ENCODE results near the gene LDLR.
"Not testable (repeated sequence)": the region's sequence is repeated elsewhere in the genome, so short reads cannot be mapped to it uniquely, and the experiment has no call there.

Gene LDLR

DNA sequence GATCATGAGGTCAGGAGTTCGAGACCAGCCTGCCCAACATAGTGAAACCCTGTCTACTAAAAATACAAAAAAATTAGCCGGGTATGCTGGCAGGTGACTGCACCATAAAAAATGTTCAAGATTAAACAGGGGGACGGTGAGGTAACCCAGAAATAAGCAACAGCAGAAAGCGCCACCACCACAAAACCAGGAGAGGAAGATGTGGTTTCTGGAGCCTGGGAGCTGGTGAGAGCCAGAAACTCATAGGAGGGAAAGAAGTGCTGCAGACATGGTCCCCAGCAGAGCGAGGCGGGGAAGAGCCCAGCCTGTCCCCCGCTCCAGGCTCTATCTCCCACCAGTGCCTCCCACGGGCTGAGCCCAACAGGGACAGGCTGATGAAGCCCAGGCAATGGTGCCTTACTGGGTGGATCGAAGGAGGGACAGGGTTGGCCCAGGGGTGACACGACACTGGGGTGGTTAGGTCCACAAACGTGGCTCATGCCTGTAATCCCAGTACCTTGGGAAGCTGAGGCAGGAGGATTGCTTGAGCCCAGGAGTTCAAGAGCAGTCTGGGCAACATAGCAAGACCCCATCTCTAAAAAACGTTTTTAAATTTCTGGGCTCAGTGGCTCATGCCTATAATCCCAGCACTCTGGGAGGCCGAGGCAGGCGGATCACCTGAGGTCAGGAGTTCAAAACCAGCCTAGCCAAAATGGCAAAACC, 47.3 kb downstream of the LDLR start:
- Histone ChIP-seq H3K4me1 (ENCODE audit: insufficient read depth, low read length) (peaks cover 3% of the 10 kb centered on the region; the same call in 1 of the 2 replicates), H3K36me3 (ENCODE audit: insufficient read depth, low read depth, low read length) (peaks cover 16% of the 10 kb centered on the region), H3K9me3 (ENCODE audit: insufficient read depth, low read depth, low read length) (no peaks in the 10 kb centered on the region), H3K4me3 (ENCODE audit: low read length) (no peak overlapping the region), H3K27me3 (ENCODE audit: insufficient read depth, low read length) (no peaks in the 10 kb centered on the region), H3K9ac (ENCODE audit: low read depth, low read length) (no peak overlapping the region), H3K27ac (ENCODE audit: low read length) (no peak overlapping the region)

DNA sequence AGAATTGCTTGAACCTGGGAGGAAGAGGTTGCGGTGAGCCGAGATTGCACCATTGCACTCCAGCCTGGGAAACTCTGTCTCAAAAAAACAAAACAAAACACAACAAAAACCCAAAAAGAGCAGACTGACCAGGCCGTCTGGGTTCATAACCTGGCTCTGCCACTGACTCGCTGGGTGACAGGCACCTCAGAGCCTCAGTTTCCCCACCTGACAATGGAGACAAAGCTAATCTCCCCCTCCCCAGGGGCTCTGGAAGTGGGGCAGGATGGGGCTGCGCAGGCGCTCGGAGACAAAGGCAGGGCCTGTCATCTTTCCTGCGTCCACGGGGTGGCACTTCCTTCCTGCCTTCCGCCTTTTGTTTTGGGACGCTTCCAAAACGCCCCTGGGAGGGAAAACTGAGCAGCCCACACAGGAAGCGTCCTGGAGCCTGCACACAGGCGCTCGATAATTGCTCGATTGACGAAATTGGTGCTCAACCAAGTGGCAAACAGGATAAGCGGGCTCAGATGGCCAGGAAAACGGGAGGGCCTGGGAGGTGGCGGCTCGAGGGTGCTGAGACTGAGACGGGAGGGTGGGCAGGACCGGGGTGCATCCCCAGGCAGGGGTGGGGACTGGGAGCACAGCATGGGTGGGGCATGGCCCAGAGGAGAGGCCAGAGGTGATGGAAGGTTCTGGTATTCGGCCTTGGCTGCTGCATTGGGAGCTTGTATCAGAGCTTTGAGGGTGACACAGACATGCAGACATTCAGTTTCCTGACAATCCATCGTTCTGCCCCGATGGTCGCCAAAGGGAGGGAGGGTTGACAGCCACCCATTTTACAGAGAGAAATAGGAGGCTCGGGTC, 48.5 kb downstream of the LDLR start:
- Histone ChIP-seq H3K4me1 (ENCODE audit: insufficient read depth, low read length) (peaks cover 7% of the 10 kb centered on the region; the same call in 1 of the 2 replicates), H3K27me3 (ENCODE audit: insufficient read depth, low read length) (no peaks in the 10 kb centered on the region), H3K9me3 (ENCODE audit: insufficient read depth, low read depth, low read length) (no peaks in the 10 kb centered on the region), H3K27ac (ENCODE audit: low read length) (no peak overlapping the region), H3K9ac (ENCODE audit: low read depth, low read length) (peak overlapping the region; percentile 75), H3K36me3 (ENCODE audit: insufficient read depth, low read depth, low read length) (peaks cover 5% of the 10 kb centered on the region; the same call in 1 of the 2 replicates), H3K4me3 (ENCODE audit: low read length) (peak overlapping the region; percentile 64)

DNA sequence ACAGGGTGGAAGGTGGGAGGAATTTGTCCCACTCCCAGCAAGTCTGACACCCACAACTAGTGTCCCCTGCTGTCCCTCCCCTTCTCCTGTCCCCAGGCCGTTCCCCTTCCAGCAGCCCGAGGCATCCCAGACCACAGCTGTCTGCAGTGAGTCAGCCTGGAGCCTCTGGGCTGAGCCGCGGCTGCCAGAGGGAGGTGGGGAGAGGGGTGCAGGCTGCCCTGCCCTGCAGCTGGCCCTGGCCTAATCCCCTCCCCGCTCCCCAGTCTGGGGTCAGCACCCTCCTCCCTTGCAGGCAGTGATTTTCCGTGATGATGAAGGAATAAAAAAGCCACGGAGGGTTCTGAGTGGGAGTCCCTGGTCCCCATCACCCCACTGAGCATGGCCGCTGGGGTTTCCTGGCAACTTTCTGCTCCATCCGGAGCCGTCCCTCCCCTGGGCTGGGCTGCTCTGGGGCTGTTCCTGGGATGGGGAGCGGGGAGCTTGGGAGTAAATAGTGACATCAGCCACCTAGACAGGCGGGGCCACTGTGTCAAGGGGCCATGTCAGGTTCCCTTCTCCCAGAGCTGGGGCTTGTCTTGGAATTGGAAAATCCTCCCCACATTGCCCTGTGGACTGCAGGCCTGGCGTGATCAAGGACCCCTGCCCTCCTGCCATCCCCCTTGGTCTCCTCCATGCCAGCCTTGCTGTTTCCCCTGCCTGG, 49.5 kb downstream of the LDLR start:
- no peaks in the 10 kb centered on the region for H3K36me3 ChIP-seq (ENCODE audit: insufficient read depth, low read depth, low read length)
- H3K9me3 ChIP-seq (ENCODE audit: insufficient read depth, low read depth, low read length), result no peaks in the 10 kb centered on the region
- no peak overlapping the region for H3K9ac ChIP-seq (ENCODE audit: low read depth, low read length)
- H3K27me3 ChIP-seq (ENCODE audit: insufficient read depth, low read length), result no peaks in the 10 kb centered on the region
- peak overlapping the region; percentile 50; the same call in 1 of the 2 replicates for H3K4me3 ChIP-seq (ENCODE audit: low read length)
- no peak overlapping the region for H3K27ac ChIP-seq (ENCODE audit: low read length)
- H3K4me1 ChIP-seq (ENCODE audit: insufficient read depth, low read length), result peaks cover 11% of the 10 kb centered on the region; the same call in 1 of the 2 replicates

DNA sequence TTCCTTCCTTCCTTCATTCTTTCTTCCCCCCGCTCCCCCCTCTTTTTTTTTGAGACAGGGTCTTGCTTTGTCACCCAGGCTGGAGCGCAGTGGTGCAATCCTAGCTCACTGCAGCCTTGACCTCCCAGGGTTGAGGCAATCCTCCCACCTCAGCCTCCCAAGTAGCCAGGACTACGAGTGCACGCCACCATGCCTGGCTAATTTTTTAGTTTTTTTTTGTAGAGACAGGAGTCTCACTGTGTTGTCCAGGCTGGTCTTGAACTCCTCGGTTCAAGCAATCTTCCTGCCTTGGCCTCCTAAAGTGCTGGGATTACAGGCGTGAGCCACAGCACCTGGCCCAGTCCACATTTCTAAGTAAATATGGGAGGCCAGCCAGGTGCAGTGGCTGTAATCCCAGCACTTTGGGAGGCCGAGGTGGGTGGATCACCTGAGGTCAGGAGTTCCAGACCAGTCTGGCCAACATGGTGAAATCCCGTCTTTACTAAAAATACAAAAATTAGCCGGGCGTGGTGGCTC, 50.8 kb downstream of the LDLR start:
- H3K27ac ChIP-seq (ENCODE audit: low read length), result not testable (repeated sequence)
- H3K4me1 ChIP-seq (ENCODE audit: insufficient read depth, low read length), result peaks cover 11% of the 10 kb centered on the region; the same call in 1 of the 2 replicates

DNA sequence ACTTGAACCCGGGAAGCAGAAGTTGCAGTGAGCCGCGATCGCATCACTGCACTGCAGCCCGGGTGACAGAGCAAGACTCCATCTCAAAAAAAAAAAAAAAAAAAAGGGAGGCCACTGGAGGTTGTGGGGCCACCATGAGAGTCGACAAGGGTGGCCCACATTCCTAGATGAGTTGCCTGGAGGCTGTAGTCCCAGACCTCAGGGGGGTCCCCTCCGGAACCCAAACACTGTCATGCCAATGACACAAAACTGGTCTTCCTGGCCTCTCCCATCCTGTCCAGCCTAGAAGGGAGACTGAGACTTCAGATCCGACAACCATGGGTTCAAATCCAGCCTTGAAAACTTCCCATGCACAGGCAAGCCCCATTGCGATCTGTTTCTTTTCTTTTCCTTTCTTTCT, 51.6 kb downstream of the LDLR start:
- Histone ChIP-seq H3K9me3 (ENCODE audit: insufficient read depth, low read depth, low read length) (no peaks in the 10 kb centered on the region), H3K27me3 (ENCODE audit: insufficient read depth, low read length) (no peaks in the 10 kb centered on the region), H3K36me3 (ENCODE audit: insufficient read depth, low read depth, low read length) (peaks cover 10% of the 10 kb centered on the region), H3K27ac (ENCODE audit: low read length) (no peak overlapping the region), H3K4me1 (ENCODE audit: insufficient read depth, low read length) (peaks cover 11% of the 10 kb centered on the region; the same call in 1 of the 2 replicates), H3K9ac (ENCODE audit: low read depth, low read length) (no peak overlapping the region), H3K4me3 (ENCODE audit: low read length) (no peak overlapping the region)

More for the DNA sequence above, 50.8 kb downstream of the LDLR start:
- H3K9me3 ChIP-seq (ENCODE audit: insufficient read depth, low read depth, low read length); H3K27me3 ChIP-seq (ENCODE audit: insufficient read depth, low read length); H3K36me3 ChIP-seq (ENCODE audit: insufficient read depth, low read depth, low read length); H3K4me3 ChIP-seq (ENCODE audit: low read length); H3K9ac ChIP-seq (ENCODE audit: low read depth, low read length): not testable (repeated sequence)

DNA sequence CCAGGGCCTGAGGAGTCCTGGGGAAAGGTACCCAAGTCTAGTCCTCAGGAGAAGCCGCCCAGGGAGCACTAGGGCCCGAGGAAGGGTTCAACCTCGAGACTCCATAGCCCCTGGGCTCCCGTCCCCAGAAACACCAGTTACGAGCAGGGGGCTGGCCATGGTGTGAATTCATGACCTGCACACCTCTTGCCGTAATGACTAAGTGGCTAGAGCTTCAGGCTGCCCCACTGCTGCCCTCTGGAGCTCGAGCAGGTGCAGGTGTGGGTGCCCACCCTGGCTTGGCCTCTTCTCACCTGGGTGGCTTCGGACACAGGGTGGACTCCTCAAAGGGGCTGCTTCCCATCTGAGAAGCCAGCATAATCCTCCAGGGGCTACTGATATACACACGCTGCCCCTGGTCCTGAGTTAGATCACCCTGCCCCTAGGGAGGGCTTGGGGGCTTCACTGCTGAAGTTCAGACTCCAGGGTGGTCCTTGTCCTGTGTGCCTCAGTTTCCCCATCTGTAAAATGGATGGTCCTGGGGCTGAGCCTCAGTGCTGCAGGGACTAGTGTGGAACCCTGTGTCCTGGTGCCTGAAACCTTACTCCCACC, 52.8 kb downstream of the LDLR start:
- H3K9ac ChIP-seq (ENCODE audit: low read depth, low read length), result no peak overlapping the region
- peaks cover 11% of the 10 kb centered on the region; the same call in 1 of the 2 replicates for H3K4me1 ChIP-seq (ENCODE audit: insufficient read depth, low read length)

DNA sequence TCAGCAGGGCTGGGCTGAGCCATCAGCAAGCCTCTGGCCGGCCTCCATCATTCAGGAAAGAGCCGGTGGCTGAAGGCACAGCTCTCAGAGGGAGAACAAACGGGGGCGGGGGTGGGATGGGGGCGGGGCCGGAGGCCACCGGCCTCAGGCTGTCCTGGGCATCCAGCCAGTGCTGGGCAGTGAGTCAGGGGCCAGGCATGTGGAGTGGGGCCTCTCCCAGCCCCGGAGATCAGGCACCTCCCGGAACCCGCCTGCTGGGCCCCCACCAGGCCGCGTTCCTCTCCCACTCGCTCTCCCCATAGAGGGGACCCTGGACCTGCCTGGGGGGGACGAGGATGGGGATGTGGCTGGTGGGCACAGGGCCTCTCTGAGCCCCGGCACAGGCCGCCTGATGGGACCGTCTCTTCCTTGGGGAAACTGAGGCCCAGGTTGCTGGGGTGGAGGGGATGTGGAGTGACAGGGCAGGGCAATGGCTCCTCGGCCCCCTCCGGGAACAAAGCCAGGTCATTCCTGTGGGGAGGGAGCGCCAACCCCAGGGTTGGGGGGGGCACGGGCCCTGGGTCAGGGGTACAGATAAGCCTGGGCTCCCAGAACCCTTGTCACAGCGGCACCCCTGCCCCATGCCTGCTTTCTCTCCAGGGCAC, 53.4 kb downstream of the LDLR start:
- Histone ChIP-seq H3K4me1 (ENCODE audit: insufficient read depth, low read length) (peaks cover 11% of the 10 kb centered on the region; the same call in 1 of the 2 replicates), H3K27ac (ENCODE audit: low read length) (peak overlapping the region; percentile 10), H3K27me3 (ENCODE audit: insufficient read depth, low read length) (no peaks in the 10 kb centered on the region), H3K36me3 (ENCODE audit: insufficient read depth, low read depth, low read length) (peaks cover 24% of the 10 kb centered on the region), H3K9ac (ENCODE audit: low read depth, low read length) (peak overlapping the region; percentile 60; the same call in 1 of the 2 replicates), H3K4me3 (ENCODE audit: low read length) (no peak overlapping the region), H3K9me3 (ENCODE audit: insufficient read depth, low read depth, low read length) (no peaks in the 10 kb centered on the region)

More for the DNA sequence above, 52.8 kb downstream of the LDLR start:
- H3K36me3 ChIP-seq (ENCODE audit: insufficient read depth, low read depth, low read length), result peaks cover 18% of the 10 kb centered on the region
- H3K27me3 ChIP-seq (ENCODE audit: insufficient read depth, low read length), result no peaks in the 10 kb centered on the region
- no peak overlapping the region for H3K27ac ChIP-seq (ENCODE audit: low read length)
- H3K4me3 ChIP-seq (ENCODE audit: low read length), result no peak overlapping the region
- no peaks in the 10 kb centered on the region for H3K9me3 ChIP-seq (ENCODE audit: insufficient read depth, low read depth, low read length)

DNA sequence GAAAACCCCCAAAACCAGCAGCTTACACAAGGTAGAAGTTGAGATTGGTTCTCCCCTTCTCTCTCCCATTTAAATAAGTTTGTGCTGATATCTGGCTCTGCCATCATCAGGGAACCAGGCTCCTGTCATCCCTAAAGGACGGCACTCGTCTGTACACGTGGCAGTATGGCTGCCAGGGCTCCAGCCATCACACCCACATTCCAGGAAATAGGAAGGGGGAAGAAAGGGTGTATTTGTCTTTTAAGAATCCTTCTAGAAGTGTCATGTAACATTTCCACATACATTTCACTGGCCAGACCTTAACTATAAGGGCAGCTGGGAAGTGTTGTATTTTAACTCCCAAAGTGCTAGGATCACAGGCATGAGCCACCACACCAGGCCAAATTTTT, 56.3 kb downstream of the LDLR start:
- Histone ChIP-seq H3K27me3 (ENCODE audit: insufficient read depth, low read length) (no peaks in the 10 kb centered on the region), H3K27ac (ENCODE audit: low read length) (no peak overlapping the region), H3K36me3 (ENCODE audit: insufficient read depth, low read depth, low read length) (peaks cover 36% of the 10 kb centered on the region), H3K4me1 (ENCODE audit: insufficient read depth, low read length) (peaks cover 8% of the 10 kb centered on the region; the same call in 1 of the 2 replicates), H3K9ac (ENCODE audit: low read depth, low read length) (no peak overlapping the region), H3K9me3 (ENCODE audit: insufficient read depth, low read depth, low read length) (no peaks in the 10 kb centered on the region), H3K4me3 (ENCODE audit: low read length) (no peak overlapping the region)

DNA sequence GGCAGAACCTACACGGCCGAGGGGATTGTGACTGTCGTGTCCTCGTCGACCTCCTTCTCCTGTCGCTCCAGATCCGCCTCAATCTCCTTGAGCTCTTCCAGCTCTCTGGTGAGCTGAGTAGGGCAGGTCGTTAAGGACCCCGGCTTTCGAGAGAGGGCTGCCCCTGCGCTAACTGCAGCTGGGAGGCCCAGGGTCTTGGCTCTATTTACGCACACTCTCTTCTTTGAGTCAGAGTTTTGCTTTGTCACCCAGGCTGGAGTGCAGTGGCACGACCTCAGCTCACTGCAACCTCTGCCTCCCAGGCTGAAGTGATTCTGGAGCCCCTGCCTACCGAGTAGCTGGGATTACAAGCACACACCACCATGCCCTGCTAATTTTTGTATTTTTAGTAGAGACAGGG, 58.7 kb downstream of the LDLR start:
- H3K27me3 ChIP-seq (ENCODE audit: insufficient read depth, low read length), result no peaks in the 10 kb centered on the region

DNA sequence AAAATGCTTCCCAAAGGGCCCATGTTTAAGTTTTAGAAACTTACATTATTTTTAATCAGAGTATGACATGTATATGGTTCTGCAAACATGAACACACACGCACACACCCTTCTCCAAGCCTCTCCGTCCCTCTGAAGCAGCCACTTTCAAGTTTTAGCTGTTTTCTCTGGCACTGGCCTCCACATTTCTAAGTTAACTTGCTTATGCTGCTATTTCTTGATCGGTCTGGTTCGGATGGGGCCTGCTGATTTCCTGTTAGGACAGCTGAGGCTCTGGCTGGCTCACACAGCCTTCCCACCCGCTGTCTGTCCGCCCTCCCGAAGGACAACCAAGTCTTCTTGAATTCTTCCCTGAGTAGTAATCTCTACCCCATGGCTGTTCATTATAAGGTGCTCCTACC, 61.9 kb downstream of the LDLR start:
- H3K27ac ChIP-seq (ENCODE audit: low read length), result no peak overlapping the region
- H3K36me3 ChIP-seq (ENCODE audit: insufficient read depth, low read depth, low read length), result peaks cover 32% of the 10 kb centered on the region
- H3K9ac ChIP-seq (ENCODE audit: low read depth, low read length), result no peak overlapping the region
- no peaks in the 10 kb centered on the region for H3K9me3 ChIP-seq (ENCODE audit: insufficient read depth, low read depth, low read length)
- H3K4me1 ChIP-seq (ENCODE audit: insufficient read depth, low read length), result peaks cover 2% of the 10 kb centered on the region; the same call in 1 of the 2 replicates
- no peak overlapping the region for H3K4me3 ChIP-seq (ENCODE audit: low read length)
- no peaks in the 10 kb centered on the region for H3K27me3 ChIP-seq (ENCODE audit: insufficient read depth, low read length)

More for the DNA sequence above, 58.7 kb downstream of the LDLR start:
- Histone ChIP-seq H3K36me3 (ENCODE audit: insufficient read depth, low read depth, low read length) (peaks cover 45% of the 10 kb centered on the region), H3K4me1 (ENCODE audit: insufficient read depth, low read length) (peaks cover 2% of the 10 kb centered on the region; the same call in 1 of the 2 replicates), H3K9ac (ENCODE audit: low read depth, low read length) (no peak overlapping the region), H3K4me3 (ENCODE audit: low read length) (no peak overlapping the region), H3K9me3 (ENCODE audit: insufficient read depth, low read depth, low read length) (no peaks in the 10 kb centered on the region), H3K27ac (ENCODE audit: low read length) (no peak overlapping the region)

Measured in iPS-20b (cell line).